ENCODE measurements around the gene KCNJ6.

GRCh38 chr21:37711286-37711829 lies 204.9 kb downstream of the KCNJ6 start:
- TF ChIP-seq CTCF (IDR thresholded peaks at IDR 0.05) (no peak), POLR2A (IDR thresholded peaks at IDR 0.05) (no peak), POLR2AphosphoS5 (IDR thresholded peaks at IDR 0.05) (no peak)
